ENCODE results near the gene PCDHGA6. TPM values are rescaled to one million over a fixed set of nuclear protein-coding genes. Genes with fewer than 3 reads are reported as not detected.

The PCDHGA6 gene
- total RNA-seq, 4 donors from 2014 or later = 2.0 to 11.1 (median 5.7) TPM

DNA sequence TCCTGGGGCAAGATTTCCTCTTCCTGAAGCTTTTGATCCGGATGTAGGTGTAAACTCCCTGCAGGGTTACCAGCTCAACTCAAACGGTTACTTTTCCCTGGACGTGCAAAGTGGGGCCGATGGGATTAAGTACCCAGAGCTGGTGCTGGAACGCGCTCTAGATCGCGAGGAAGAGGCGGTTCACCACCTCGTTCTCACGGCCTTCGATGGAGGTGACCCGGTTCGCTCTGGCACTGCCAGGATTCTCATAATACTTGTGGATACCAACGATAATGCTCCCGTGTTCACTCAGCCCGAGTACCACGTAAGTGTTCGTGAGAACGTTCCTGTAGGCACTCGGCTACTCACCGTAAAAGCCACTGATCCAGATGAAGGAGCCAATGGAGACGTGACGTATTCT is 18.1 kb upstream of the PCDHGA6 start:
- peaks cover 0 to 98% (median 0%) of the 10 kb centered on the region in 3 donors for H3K9me3 ChIP-seq
- 43% methylated on average over 18 of the region's 24 CpGs; no CpG with 5 or more reads in 1 of the 2 donors for WGBS, 2 donors (ENCODE audit: low coverage in 1 of 2)
- H3K27ac ChIP-seq = no peak overlapping the region
- peak overlapping the region in 1 of 2 donors; percentile 38 for H3K4me3 ChIP-seq
- H3K4me1 ChIP-seq = no peaks in the 10 kb centered on the region
- H3K36me3 ChIP-seq = peaks cover 0 to 26% of the 10 kb centered on the region in 2 donors
- H3K27me3 ChIP-seq = peaks cover 28% of the 10 kb centered on the region
- no peak for ATAC-seq
- TF ChIP-seq EP300 (IDR thresholded peaks at IDR 0.05) (no peak), POLR2A (IDR thresholded peaks at IDR 0.05) (no peak), POLR2AphosphoS5 (IDR thresholded peaks at IDR 0.05) (no peak)
- TF ChIP-seq, protein P1, sequence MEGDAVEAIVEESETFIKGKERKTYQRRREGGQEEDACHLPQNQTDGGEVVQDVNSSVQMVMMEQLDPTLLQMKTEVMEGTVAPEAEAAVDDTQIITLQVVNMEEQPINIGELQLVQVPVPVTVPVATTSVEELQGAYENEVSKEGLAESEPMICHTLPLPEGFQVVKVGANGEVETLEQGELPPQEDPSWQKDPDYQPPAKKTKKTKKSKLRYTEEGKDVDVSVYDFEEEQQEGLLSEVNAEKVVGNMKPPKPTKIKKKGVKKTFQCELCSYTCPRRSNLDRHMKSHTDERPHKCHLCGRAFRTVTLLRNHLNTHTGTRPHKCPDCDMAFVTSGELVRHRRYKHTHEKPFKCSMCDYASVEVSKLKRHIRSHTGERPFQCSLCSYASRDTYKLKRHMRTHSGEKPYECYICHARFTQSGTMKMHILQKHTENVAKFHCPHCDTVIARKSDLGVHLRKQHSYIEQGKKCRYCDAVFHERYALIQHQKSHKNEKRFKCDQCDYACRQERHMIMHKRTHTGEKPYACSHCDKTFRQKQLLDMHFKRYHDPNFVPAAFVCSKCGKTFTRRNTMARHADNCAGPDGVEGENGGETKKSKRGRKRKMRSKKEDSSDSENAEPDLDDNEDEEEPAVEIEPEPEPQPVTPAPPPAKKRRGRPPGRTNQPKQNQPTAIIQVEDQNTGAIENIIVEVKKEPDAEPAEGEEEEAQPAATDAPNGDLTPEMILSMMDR (IDR thresholded peaks at IDR 0.05) = no peak

DNA sequence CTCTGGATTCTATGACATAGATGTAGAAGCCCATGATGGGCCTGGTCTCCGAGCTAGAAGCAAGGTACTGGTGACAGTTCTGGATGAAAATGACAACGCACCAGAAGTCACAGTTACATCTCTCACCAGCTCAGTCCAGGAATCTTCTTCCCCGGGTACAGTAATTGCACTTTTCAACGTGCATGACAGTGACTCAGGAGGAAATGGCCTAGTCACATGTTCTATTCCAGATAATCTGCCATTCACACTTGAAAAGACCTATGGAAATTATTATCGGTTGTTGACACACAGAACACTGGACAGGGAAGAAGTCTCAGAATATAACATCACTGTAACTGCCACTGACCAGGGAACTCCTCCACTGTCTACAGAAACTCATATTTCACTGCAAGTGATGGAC is 17.6 kb upstream of the PCDHGA6 start:
- peaks cover 0 to 98% (median under 1%) of the 10 kb centered on the region in 3 donors for H3K9me3 ChIP-seq
- peaks cover 0 to 26% of the 10 kb centered on the region in 2 donors for H3K36me3 ChIP-seq
- H3K27ac ChIP-seq = no peak overlapping the region
- TF ChIP-seq EP300 (IDR thresholded peaks at IDR 0.05) (no peak), POLR2A (IDR thresholded peaks at IDR 0.05) (no peak), POLR2AphosphoS5 (IDR thresholded peaks at IDR 0.05) (no peak)
- TF ChIP-seq, protein P1 (IDR thresholded peaks at IDR 0.05) = no peak
- H3K27me3 ChIP-seq = peaks cover 26% of the 10 kb centered on the region
- no peak for ATAC-seq
- no peaks in the 10 kb centered on the region for H3K4me1 ChIP-seq
- WGBS, 2 donors (ENCODE audit: low coverage in 1 of 2) = 66 to 68% methylated on average over 4 to 5 of the region's 5 CpGs
- H3K4me3 ChIP-seq = no peak overlapping the region

DNA sequence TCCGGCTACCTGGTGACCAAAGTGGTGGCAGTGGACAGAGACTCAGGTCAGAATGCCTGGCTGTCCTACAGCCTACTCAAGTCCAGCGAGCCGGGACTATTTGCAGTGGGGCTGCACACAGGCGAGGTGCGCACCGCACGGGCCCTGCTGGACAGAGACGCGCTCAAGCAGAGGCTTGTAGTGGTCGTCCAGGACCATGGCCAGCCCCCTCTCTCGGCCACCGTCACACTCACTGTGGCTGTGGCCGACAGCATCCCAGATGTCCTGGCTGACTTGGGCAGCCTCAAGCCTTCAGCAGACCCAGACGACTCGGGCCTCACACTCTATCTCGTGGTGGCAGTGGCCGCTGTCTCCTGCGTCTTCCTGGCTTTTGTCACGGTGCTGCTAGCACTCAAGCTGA is 16.7 kb upstream of the PCDHGA6 start:
- no peak overlapping the region for H3K4me3 ChIP-seq
- peaks cover 24% of the 10 kb centered on the region for H3K27me3 ChIP-seq
- no peak overlapping the region for H3K27ac ChIP-seq
- peaks cover 0 to 26% of the 10 kb centered on the region in 2 donors for H3K36me3 ChIP-seq
- no CpG with 5 or more reads among the region's 19 CpGs for WGBS, 2 donors (ENCODE audit: low coverage in 1 of 2)
- TF ChIP-seq, protein P1 (IDR thresholded peaks at IDR 0.05) = no peak
- TF ChIP-seq EP300 (IDR thresholded peaks at IDR 0.05) = no peak
- TF ChIP-seq POLR2AphosphoS5 (IDR thresholded peaks at IDR 0.05) = no peak
- TF ChIP-seq POLR2A (IDR thresholded peaks at IDR 0.05) = no peak
- ATAC-seq = no peak
- peaks cover 0 to 98% (median 4%) of the 10 kb centered on the region in 3 donors for H3K9me3 ChIP-seq
- no peaks in the 10 kb centered on the region for H3K4me1 ChIP-seq

DNA sequence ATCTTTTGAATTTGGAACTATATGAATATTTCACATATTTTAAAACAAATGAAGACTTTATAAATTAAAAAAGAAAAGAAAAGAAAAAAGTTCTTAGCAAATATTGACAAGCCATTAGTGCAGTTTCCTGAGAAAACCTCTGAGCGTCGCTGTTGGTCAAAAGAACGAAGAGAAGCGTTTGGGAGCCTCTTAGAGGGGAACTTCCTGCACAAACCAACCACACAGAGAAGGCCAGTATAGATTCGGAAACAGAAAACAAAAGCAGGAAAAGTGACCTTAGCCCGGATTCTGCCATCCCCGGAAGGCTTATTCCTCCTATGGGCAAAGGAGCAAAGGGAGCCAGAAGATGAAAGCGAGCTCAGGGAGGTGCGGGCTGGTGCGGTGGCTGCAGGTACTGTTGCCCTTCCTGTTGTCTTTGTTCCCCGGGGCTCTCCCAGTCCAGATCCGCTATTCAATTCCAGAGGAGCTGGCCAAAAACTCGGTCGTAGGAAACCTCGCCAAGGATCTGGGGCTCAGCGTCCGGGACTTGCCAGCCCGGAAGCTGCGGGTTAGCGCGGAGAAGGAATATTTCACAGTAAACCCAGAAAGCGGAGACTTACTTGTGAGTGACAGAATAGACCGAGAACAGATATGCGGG is 13.8 kb upstream of the PCDHGA6 start, which contains the start of gene PCDHGB2:
PCDHGB2 (plus strand) TSS at position 205 of the 637 bp plus-strand sequence; CDS start at position 347, 142 bp downstream.
- 15 to 18% methylated on average over 12 to 16 of the region's 24 CpGs for WGBS, 2 donors (ENCODE audit: low coverage in 1 of 2)
- peaks cover 0 to 30% of the 10 kb centered on the region in 2 donors for H3K36me3 ChIP-seq
- no peaks in the 10 kb centered on the region for H3K4me1 ChIP-seq
- H3K9me3 ChIP-seq = peaks cover 0 to 100% (median 4%) of the 10 kb centered on the region in 3 donors
- peak within 1 kb of the TSS; percentile 25 to 34 for H3K4me3 ChIP-seq
- H3K27me3 ChIP-seq = peaks cover 28% of the 10 kb centered on the region
- no peak within 1 kb of the TSS for H3K27ac ChIP-seq
- no peak for ATAC-seq
- TF ChIP-seq POLR2A (IDR thresholded peaks at IDR 0.05) = no peak
- TF ChIP-seq EP300 (IDR thresholded peaks at IDR 0.05) = no peak
- TF ChIP-seq, protein P1 (IDR thresholded peaks at IDR 0.05) = peak in 2 of 4 experiments; percentile 15 to 21
- no peak for TF ChIP-seq POLR2AphosphoS5 (IDR thresholded peaks at IDR 0.05)

GRCh38 chr5:141360685-141361084 is 13.0 kb upstream of the PCDHGA6 start:
- no peak for TF ChIP-seq POLR2AphosphoS5 (IDR thresholded peaks at IDR 0.05)
- no peak for TF ChIP-seq POLR2A (IDR thresholded peaks at IDR 0.05)
- TF ChIP-seq EP300 (IDR thresholded peaks at IDR 0.05) = no peak
- TF ChIP-seq, protein P1 (IDR thresholded peaks at IDR 0.05) = no peak
- Histone ChIP-seq H3K27me3 (peaks cover 29% of the 10 kb centered on the region), H3K36me3 (peaks cover 0 to 23% of the 10 kb centered on the region in 2 donors), H3K9me3 (peaks cover 0 to 100% (median 4%) of the 10 kb centered on the region in 3 donors), H3K4me3 (no peak overlapping the region), H3K4me1 (no peaks in the 10 kb centered on the region), H3K27ac (no peak overlapping the region)
- WGBS, 2 donors (ENCODE audit: low coverage in 1 of 2) = 28 to 44% methylated on average over 6 to 12 of the region's 15 CpGs
- ATAC-seq = no peak

Measured in gastroesophageal sphincter (tissue), 4 donors.